KMS-11 (cell line): ENCODE measurements around the gene IL3.

Experiments used
- H2AFZ ChIP-seq: fragments of 200-600 bp; sonication (generic); 2 replicates; pipeline ENCODE4 v1.6.1; 2016; ENCODE audit warnings: antibody characterized with exemption, mixed run types, low read depth
- H3K27ac ChIP-seq: fragments of 200-600 bp; sonication (generic); 2 replicates; pipeline ENCODE4 v1.6.1; 2016; ENCODE audit warnings: mild to moderate bottlenecking, mixed run types
- H3K27me3 ChIP-seq: fragments of 200-600 bp; sonication (generic); 2 replicates; pipeline ENCODE4 v1.6.1; 2017; ENCODE audit warnings: mild to moderate bottlenecking, low read depth, mixed run types, moderate library complexity; ENCODE audit not compliant: insufficient read depth
- H3K36me3 ChIP-seq: fragments of 200-600 bp; sonication (generic); 2 replicates; pipeline ENCODE4 v1.6.1; 2017; ENCODE audit warnings: mild to moderate bottlenecking, mixed run types; ENCODE audit not compliant: insufficient read depth
- H3K4me1 ChIP-seq: fragments of 200-600 bp; sonication (generic); 2 replicates; pipeline ENCODE4 v1.6.1; 2016; ENCODE audit warnings: mild to moderate bottlenecking, low read depth, mixed run types; ENCODE audit not compliant: poor library complexity, severe bottlenecking
- H3K4me2 ChIP-seq: fragments of 200-600 bp; sonication (generic); 2 replicates; pipeline ENCODE4 v1.7.0; 2016; ENCODE audit warnings: mild to moderate bottlenecking, mixed run types
- H3K4me3 ChIP-seq: fragments of 200-600 bp; sonication (generic); IDR thresholded peaks from 2 replicates; pipeline ENCODE4 v1.6.1; 2017; ENCODE audit warnings: low read depth, low read length, mixed read lengths; ENCODE audit not compliant: insufficient read depth
- H3K79me2 ChIP-seq: fragments of 200-600 bp; sonication (generic); 2 replicates; pipeline ENCODE4 v1.6.1; 2016; ENCODE audit warnings: low read depth, mixed run types; ENCODE audit not compliant: insufficient read depth
- H3K9ac ChIP-seq: fragments of 200-600 bp; sonication (generic); 2 replicates; pipeline ENCODE4 v1.6.1; 2016; ENCODE audit warnings: mild to moderate bottlenecking, mixed run types
- H4K20me1 ChIP-seq: fragments of 200-600 bp; sonication (generic); 2 replicates; pipeline ENCODE4 v1.6.1; 2016; ENCODE audit warnings: mild to moderate bottlenecking, mixed run types; ENCODE audit not compliant: insufficient read depth
- CTCF ChIP-seq: fragments of 200-600 bp; sonication (generic); conservative IDR thresholded peaks from 2 replicates; pipeline ENCODE4 v1.6.1; 2017; ENCODE audit warnings: low read depth, mild to moderate bottlenecking, antibody characterized with exemption, low read length, moderate library complexity, mixed read lengths

IL3 gene

GRCh38 chr5:132090107-132090506, 29.7 kb downstream of the IL3 start:
- H3K4me3 ChIP-seq = no peak overlapping the region
- H3K27ac ChIP-seq = peak overlapping the region; percentile 30; the same call in 1 of the 2 replicates
- no peaks in the 10 kb centered on the region for H4K20me1 ChIP-seq
- H3K4me2 ChIP-seq = peak overlapping the region; percentile 79
- no peak for TF ChIP-seq CTCF
- H3K27me3 ChIP-seq = no peaks in the 10 kb centered on the region
- no peak overlapping the region for H3K9ac ChIP-seq
- no peaks in the 10 kb centered on the region for H3K79me2 ChIP-seq
- peaks cover 43% of the 10 kb centered on the region for H3K4me1 ChIP-seq
- H3K36me3 ChIP-seq = no peaks in the 10 kb centered on the region
- no peak overlapping the region; the same call in 1 of the 2 replicates for H2AFZ ChIP-seq

- no peak overlapping the region for H3K4me3 ChIP-seq
- no peaks in the 10 kb centered on the region for H3K36me3 ChIP-seq
- no peak for TF ChIP-seq CTCF
- H3K4me2 ChIP-seq = no peak overlapping the region
- H3K79me2 ChIP-seq = no peaks in the 10 kb centered on the region
- peaks cover 42% of the 10 kb centered on the region for H3K4me1 ChIP-seq
- no peak overlapping the region for H2AFZ ChIP-seq
- no peak overlapping the region for H3K27ac ChIP-seq
- H3K9ac ChIP-seq = no peak overlapping the region
- no peaks in the 10 kb centered on the region for H3K27me3 ChIP-seq
- H4K20me1 ChIP-seq = no peaks in the 10 kb centered on the region
Observed at GRCh38 chr5:132093271-132093670, 32.8 kb downstream of the IL3 start.

- H3K9ac ChIP-seq = no peak overlapping the region
- no peak overlapping the region for H3K4me2 ChIP-seq
- no peaks in the 10 kb centered on the region for H3K36me3 ChIP-seq
- H2AFZ ChIP-seq = no peak overlapping the region
- H3K27ac ChIP-seq = no peak overlapping the region
- no peaks in the 10 kb centered on the region for H3K79me2 ChIP-seq
- H3K4me1 ChIP-seq = peaks cover 49% of the 10 kb centered on the region
- no peaks in the 10 kb centered on the region for H4K20me1 ChIP-seq
- H3K4me3 ChIP-seq = no peak overlapping the region
- no peaks in the 10 kb centered on the region for H3K27me3 ChIP-seq
- TF ChIP-seq CTCF = no peak
Observed at GRCh38 chr5:132094393-132095076, 34.1 kb downstream of the IL3 start.

GRCh38 chr5:132095077-132095410, 34.6 kb downstream of the IL3 start:
- Histone ChIP-seq H3K27ac (no peak overlapping the region), H4K20me1 (no peaks in the 10 kb centered on the region), H3K4me1 (peaks cover 49% of the 10 kb centered on the region), H3K27me3 (no peaks in the 10 kb centered on the region), H2AFZ (no peak overlapping the region), H3K36me3 (no peaks in the 10 kb centered on the region), H3K4me2 (no peak overlapping the region), H3K9ac (no peak overlapping the region), H3K4me3 (no peak overlapping the region), H3K79me2 (no peaks in the 10 kb centered on the region)
- TF ChIP-seq CTCF = no peak
